ENCODE data around the gene BAIAP2L1.
"Not testable (repeated sequence)": the region's sequence is repeated elsewhere in the genome, so short reads cannot be mapped to it uniquely, and the experiment has no call there.

DNA sequence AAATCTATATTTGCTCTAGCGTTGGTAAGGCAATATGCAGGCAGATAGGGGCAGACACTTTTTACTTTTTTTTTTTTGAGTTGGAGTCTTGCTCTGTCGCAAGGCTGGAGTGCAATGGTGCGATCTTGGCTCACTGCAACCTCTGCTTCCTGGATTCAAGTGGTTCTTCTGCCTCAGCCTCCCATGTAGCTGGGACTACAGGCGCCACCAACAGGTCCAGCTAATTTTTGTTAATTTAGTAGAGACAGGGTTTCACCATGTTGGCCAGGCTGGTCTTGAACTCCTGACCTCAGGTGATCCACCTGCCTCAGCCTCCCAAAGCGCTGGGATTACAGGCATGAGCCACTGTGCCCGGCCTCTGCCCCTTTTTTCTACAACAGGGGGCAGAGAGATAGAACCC is 12.8 kb upstream of the BAIAP2L1 start:
- TF ChIP-seq EZH2 (IDR thresholded peaks at IDR 0.05; ENCODE audit: insufficient read depth, poor library complexity, severe bottlenecking); EZH2phosphoT487 (IDR thresholded peaks at IDR 0.05; ENCODE audit: insufficient read depth, low read depth): not testable (repeated sequence)

Data from GM23248 (cell line).